ENCODE measurements around the gene BTBD1.

The BTBD1 gene

GRCh38 chr15:83066734-83067637 lies at the start of gene BTBD1:
Gene BTBD1, minus strand, starts transcription at chr15:83067252. Its CDS starts 101 bp downstream, at chr15:83067151.
- DNase-seq = peak; percentile 55

- no peak for DNase-seq
These were observed 48.9 kb upstream of the BTBD1 start for GRCh38 chr15:83115831-83116565.

- DNase-seq = no peak
These were observed 48.4 kb upstream of the BTBD1 start for GRCh38 chr15:83115410-83115809.

- DNase-seq = no peak
These were observed 47.8 kb upstream of the BTBD1 start for GRCh38 chr15:83114856-83115255.

- no peak for DNase-seq
These were observed 47.0 kb upstream of the BTBD1 start for GRCh38 chr15:83113881-83114674.

GRCh38 chr15:83112956-83113299 lies 45.9 kb upstream of the BTBD1 start:
- no peak for DNase-seq

- no peak for DNase-seq
These were observed 45.3 kb upstream of the BTBD1 start for GRCh38 chr15:83112233-83112955.

GRCh38 chr15:83111149-83111548 lies 44.1 kb upstream of the BTBD1 start:
- DNase-seq = no peak

- no peak for DNase-seq
These were observed 43.3 kb upstream of the BTBD1 start for GRCh38 chr15:83110381-83110780.

- DNase-seq = no peak
These were observed 42.5 kb upstream of the BTBD1 start for GRCh38 chr15:83109532-83109931.

GRCh38 chr15:83108266-83109219 lies 41.5 kb upstream of the BTBD1 start:
- DNase-seq = peak; percentile 27

- DNase-seq = no peak
These were observed 40.8 kb upstream of the BTBD1 start for GRCh38 chr15:83107841-83108181.

GRCh38 chr15:83106994-83107840 lies 40.2 kb upstream of the BTBD1 start, which contains the start of gene TM6SF1:
Gene TM6SF1, plus strand, starts transcription at chr15:83107645. Its CDS starts 36 bp downstream, at chr15:83107681.
- no peak for DNase-seq

- DNase-seq = no peak
These were observed 38.4 kb upstream of the BTBD1 start for GRCh38 chr15:83105440-83105839.

GRCh38 chr15:83104141-83104540 lies 37.1 kb upstream of the BTBD1 start:
- no peak for DNase-seq

- DNase-seq = no peak
These were observed 35.3 kb upstream of the BTBD1 start for GRCh38 chr15:83102346-83102745.

- no peak for DNase-seq
These were observed 33.1 kb upstream of the BTBD1 start for GRCh38 chr15:83100097-83100646.

- DNase-seq = no peak
These were observed 32.2 kb upstream of the BTBD1 start for GRCh38 chr15:83099290-83099689.

- no peak for DNase-seq
These were observed 31.0 kb upstream of the BTBD1 start for GRCh38 chr15:83098079-83098478.

- DNase-seq = peak; percentile 76
These were observed 27.5 kb upstream of the BTBD1 start for GRCh38 chr15:83094583-83094982.
